ENCODE data around the gene LYPD1. TPM values are rescaled to one million over a fixed set of nuclear protein-coding genes. Genes with fewer than 3 reads are reported as not detected.

Gene LYPD1
- total and polyA plus RNA-seq, 7 donors = 0.03 to 0.47 (median 0.04) TPM; not detected in 4

DNA sequence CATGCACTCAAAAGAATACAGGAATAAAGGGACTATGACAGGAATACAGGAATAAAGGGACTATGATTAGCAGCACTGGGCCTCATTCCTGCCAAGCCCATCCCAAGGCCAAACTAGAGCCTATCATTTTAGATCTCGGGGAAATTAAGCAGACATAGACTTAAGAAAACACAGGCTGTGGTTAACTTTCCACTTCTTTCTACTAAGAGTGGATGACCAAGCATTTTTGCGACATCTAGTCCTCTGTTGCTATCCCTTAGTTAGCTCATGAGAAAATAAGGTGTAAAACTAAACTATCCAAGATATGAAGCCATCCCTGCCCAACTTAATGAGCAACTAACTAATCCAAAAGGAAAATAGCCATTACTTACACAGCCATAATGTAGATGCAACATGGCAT is 5.9 kb downstream of the LYPD1 start:
- TF ChIP-seq, protein P1, sequence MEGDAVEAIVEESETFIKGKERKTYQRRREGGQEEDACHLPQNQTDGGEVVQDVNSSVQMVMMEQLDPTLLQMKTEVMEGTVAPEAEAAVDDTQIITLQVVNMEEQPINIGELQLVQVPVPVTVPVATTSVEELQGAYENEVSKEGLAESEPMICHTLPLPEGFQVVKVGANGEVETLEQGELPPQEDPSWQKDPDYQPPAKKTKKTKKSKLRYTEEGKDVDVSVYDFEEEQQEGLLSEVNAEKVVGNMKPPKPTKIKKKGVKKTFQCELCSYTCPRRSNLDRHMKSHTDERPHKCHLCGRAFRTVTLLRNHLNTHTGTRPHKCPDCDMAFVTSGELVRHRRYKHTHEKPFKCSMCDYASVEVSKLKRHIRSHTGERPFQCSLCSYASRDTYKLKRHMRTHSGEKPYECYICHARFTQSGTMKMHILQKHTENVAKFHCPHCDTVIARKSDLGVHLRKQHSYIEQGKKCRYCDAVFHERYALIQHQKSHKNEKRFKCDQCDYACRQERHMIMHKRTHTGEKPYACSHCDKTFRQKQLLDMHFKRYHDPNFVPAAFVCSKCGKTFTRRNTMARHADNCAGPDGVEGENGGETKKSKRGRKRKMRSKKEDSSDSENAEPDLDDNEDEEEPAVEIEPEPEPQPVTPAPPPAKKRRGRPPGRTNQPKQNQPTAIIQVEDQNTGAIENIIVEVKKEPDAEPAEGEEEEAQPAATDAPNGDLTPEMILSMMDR (IDR thresholded peaks at IDR 0.05) = no peak

DNA sequence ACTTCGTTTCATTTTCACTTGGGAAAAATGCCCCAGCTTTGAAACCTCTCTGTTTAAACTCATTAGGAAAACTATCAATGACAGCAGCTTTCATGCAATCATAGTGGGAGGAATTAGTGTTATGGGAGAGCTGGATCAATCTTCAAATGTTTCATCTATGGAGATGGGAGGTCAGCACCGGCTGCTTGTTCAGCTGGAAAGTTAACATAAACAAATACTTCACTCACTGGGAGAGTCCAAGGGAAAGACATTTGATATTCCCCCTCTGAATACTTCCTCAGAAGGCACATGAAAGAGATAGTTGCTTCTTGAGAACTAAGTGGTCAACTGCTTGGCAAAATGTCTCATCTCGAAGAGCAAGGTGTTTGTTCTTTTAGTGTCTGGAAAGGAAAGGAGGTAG is 7.3 kb downstream of the LYPD1 start:
- no peak for ATAC-seq
- TF ChIP-seq, protein P1 (IDR thresholded peaks at IDR 0.05) = no peak
- Histone ChIP-seq H3K27ac (no peak overlapping the region), H3K27me3 (ENCODE audit: insufficient read depth in 3 of 3, low read length in 2 of 3) (peaks cover 3 to 15% (median 11%) of the 10 kb centered on the region in 3 donors), H3K9me3 (no peaks in the 10 kb centered on the region), H3K36me3 (ENCODE audit: insufficient read depth in 1 of 2, low read depth in 1 of 2) (no peaks in the 10 kb centered on the region), H3K4me1 (no peaks in the 10 kb centered on the region), H3K4me3 (no peak overlapping the region)
- intact Hi-C loops (cut with DNase I) = no loop called here
- 44 to 51% (median 48%) methylated on average over 3 of the region's 3 CpGs for WGBS, 3 donors
- no peak for DNase-seq

More for the DNA sequence above, 5.9 kb downstream of the LYPD1 start:
- ATAC-seq = no peak
- no peaks in the 10 kb centered on the region for H3K9me3 ChIP-seq
- H3K4me1 ChIP-seq = no peaks in the 10 kb centered on the region
- no peaks in the 10 kb centered on the region for H3K36me3 ChIP-seq (ENCODE audit: insufficient read depth in 1 of 2, low read depth in 1 of 2)
- no peak for DNase-seq
- no peak overlapping the region for H3K27ac ChIP-seq
- H3K4me3 ChIP-seq = no peak overlapping the region
- 84 to 94% (median 87%) methylated on average over 2 of the region's 2 CpGs for WGBS, 3 donors
- intact Hi-C loops (cut with DNase I) = no loop called here
- peaks cover 8 to 29% (median 11%) of the 10 kb centered on the region in 3 donors for H3K27me3 ChIP-seq (ENCODE audit: insufficient read depth in 3 of 3, low read length in 2 of 3)

DNA sequence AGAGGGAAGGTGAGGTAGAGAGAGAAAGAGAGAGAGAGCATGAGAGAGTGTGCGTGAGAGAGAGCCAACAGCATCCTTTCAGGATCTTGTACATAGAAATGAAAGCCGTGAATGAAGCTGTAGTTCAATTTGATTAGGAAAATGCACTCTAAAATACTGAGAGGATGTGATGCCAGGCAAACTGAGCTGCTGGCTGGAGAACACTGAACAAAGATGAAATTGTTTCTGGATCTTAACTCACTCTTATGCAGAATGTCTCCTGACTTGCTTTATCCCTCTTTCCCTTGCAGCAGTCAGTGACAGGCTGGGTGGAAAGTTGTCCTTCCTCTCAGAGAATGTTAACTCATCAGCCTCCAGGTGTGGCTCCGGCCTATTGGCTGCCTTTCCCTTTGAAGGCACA is 10.7 kb downstream of the LYPD1 start:
- no peak for ATAC-seq
- TF ChIP-seq, protein P1 (IDR thresholded peaks at IDR 0.05) = no peak
- H3K27ac ChIP-seq = no peak overlapping the region
- 81 to 88% (median 88%) methylated on average over 3 of the region's 3 CpGs for WGBS, 3 donors
- DNase-seq = no peak
- intact Hi-C loops (cut with DNase I) = no loop called here
- H3K4me1 ChIP-seq = no peaks in the 10 kb centered on the region
- H3K27me3 ChIP-seq (ENCODE audit: insufficient read depth in 3 of 3, low read length in 2 of 3) = peaks cover 0 to 11% (median 2%) of the 10 kb centered on the region in 3 donors
- no peaks in the 10 kb centered on the region for H3K9me3 ChIP-seq
- H3K36me3 ChIP-seq (ENCODE audit: insufficient read depth in 1 of 2, low read depth in 1 of 2) = no peaks in the 10 kb centered on the region
- no peak overlapping the region for H3K4me3 ChIP-seq

DNA sequence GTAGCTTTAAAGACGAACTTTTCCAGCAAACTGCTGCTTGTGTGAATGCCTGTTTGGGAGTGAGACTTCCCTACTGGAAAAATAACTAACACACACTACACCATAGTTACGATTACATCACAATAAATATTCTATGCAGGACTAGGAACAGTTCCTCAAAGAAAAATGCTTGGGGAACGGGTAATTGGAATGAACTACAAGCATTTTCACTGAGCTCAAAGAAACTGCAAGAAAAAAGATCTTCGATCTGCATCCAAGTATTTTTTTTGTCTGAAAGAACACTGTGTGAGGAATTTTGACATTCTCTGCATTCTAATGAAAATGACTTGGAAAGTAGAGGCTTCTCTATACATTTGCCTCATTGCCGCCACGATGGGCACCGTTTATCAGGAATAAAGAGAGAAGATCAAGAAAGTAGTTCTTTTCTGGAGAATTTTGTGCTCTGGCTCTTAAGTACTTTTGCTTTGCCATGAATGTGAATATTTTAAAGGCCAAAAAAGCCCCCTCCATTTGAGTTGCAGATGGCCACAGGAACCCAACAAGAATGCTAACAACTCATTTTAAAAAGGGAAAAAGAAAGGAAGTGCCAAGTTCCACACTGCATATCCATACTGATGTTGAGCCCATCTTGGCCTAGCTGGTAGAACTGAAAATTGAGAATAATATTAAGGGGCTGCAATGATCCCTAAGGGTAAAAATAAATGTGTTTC is 13.6 kb downstream of the LYPD1 start:
- ATAC-seq (no peak), DNase-seq (no peak)
- H3K9me3 ChIP-seq = no peaks in the 10 kb centered on the region
- H3K36me3 ChIP-seq (ENCODE audit: insufficient read depth in 1 of 2, low read depth in 1 of 2) = no peaks in the 10 kb centered on the region
- TF ChIP-seq, protein P1 (IDR thresholded peaks at IDR 0.05) = no peak
- H3K4me3 ChIP-seq = no peak overlapping the region
- no peaks in the 10 kb centered on the region for H3K4me1 ChIP-seq
- H3K27ac ChIP-seq = no peak overlapping the region
- 38 to 46% (median 44%) methylated on average over 7 of the region's 7 CpGs for WGBS, 3 donors
- intact Hi-C loops (cut with DNase I) = no loop called here
- peaks cover 0 to 9% (median 2%) of the 10 kb centered on the region in 3 donors for H3K27me3 ChIP-seq (ENCODE audit: insufficient read depth in 3 of 3, low read length in 2 of 3)

DNA sequence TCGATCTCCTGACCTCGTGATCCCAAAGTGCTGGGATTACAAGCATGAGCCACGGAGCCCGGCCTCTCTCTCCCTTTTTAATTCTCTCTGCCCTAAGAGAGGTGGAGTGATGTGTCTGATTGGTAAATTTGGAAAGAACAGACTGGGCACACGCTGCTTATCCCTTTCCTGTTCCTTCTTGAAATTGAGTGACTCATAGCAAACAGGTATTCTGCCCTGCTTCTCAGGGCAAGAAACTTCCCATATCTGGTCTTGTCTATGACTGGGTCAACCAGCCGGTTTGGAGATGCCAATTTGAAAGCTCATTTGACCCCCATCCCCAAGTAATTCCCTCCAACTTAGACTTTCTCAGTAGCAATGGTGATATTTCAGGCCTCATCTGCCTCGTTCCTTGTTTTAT is 15.0 kb downstream of the LYPD1 start:
- H3K9me3 ChIP-seq = no peaks in the 10 kb centered on the region
- intact Hi-C loops (cut with DNase I) = no loop called here
- peaks cover 0 to 2% (median under 1%) of the 10 kb centered on the region in 3 donors for H3K27me3 ChIP-seq (ENCODE audit: insufficient read depth in 3 of 3, low read length in 2 of 3)
- no peak overlapping the region for H3K4me3 ChIP-seq
- no peak for ATAC-seq
- TF ChIP-seq, protein P1 (IDR thresholded peaks at IDR 0.05) = no peak
- no peak overlapping the region for H3K27ac ChIP-seq
- H3K36me3 ChIP-seq (ENCODE audit: insufficient read depth in 1 of 2, low read depth in 1 of 2) = no peaks in the 10 kb centered on the region
- no peak for DNase-seq
- WGBS, 3 donors = 92 to 97% (median 94%) methylated on average over 7 of the region's 7 CpGs
- no peaks in the 10 kb centered on the region for H3K4me1 ChIP-seq

Data from psoas muscle (tissue), 8 donors.